Medulla oblongata (tissue), 1 donor: ENCODE results near the gene TRANK1.
"Not testable (repeated sequence)": the region's sequence is repeated elsewhere in the genome, so short reads cannot be mapped to it uniquely, and the experiment has no call there.

ENCODE experiments used
- DNase-seq: peaks from one replicate; pipeline ENCODE4 v3.0.0-alpha.2; 2015; ENCODE audit errors: extremely low spot score

Gene TRANK1

DNA sequence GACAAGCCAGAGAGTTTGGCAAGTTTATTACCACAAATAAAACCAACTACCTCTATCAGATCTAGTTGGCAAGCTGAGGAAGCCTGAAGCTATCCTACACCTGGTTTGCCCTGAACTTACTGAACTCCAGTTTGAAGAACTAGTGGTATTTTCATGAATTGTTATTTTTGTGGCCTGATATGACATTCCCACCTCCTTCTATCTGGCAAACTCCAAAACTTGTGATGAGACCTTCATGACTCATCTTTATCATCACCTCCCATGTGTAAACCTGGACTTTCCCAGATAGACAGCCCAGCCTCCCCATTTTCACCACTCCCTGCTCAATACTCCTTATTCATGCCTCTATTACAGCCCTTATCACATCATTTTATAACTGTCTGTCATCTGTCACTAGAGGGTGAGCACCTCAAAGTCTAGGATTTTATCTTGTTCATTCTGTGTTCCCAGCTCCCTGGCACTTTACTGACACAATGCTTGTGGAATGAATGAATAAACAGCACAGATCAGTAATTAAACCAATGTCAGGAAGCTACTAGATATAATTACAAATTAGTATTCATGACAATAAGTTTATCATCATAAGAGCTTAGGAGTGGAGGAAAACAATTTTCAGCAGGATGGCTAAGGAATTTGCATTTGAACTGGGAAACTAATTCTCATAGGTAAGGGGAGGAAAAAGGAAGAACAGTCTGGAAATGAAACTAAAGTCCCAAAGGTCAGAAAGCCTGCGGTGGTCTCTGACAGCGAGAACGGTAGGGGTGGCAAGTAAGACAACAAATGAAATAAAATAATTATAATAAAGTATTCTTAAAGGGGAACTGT lies 13.2 kb upstream of the TRANK1 start:
- DNase-seq = no peak

DNA sequence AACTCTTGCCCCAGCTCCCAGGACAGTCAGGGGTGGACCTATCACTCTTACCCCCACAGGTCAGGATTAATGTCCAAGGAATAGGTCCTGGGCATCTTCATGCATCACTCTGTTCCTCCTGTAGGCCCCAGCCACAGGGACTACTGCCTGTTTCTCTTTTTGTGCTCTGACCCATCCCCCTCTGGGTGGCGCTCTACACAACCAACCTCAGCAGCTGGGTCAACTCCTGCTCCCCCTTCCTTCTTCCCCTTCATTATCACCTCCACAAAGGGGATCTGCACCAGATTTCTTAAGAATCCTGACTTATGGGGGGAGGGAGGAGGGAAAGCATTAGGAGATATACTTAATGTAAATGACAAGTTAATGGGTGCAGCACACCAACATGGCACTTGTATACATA lies 12.2 kb upstream of the TRANK1 start:
- no peak for DNase-seq

DNA sequence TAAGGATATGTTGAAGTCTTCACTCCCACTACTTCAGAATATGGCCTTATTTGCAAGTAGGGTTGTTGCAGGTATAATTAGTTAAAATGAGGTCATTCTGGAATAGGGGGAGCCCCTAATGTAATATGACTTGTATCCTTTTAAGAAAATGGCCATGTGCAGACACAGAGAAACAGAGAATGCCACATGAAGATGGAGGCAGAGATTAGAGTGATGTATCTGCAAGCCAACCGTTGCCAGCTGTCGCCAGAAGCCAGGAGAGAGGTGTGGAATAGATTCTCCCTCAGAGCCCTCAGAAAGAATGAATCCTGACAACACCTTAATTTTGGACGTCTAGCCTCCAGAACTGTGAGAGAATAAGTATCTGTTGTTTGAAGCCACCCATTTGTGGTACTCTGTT lies 11.3 kb upstream of the TRANK1 start:
- no peak for DNase-seq

DNA sequence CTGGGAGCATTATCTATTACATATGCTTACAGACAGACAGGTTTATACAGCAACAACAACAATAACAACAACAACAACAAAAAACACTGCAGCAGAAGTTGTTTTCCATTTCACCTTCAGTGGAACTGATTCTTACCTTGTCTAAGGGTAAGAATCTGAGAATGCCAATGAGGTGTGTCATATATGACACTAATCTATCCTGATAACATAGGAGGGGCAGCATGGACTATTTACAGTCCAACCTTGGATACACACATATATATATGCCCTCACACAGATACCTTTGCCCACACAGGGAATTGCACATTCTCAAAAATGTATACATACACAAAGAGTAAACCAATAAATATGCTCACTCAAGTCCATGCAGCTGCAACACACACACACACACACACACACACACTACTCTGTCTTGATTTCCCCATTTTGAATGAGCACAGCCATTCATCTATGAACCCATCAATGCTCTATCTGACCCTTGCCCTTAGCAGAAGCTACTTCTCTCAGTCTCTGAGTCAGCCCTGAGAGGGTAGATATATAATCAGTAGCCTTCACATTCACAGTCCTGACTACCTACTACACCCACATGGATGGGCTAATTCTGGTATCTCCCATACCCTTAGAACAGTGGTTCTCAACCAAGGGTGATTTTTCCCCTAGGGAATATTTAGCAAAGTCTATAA lies 9.7 kb upstream of the TRANK1 start:
- DNase-seq = no peak

DNA sequence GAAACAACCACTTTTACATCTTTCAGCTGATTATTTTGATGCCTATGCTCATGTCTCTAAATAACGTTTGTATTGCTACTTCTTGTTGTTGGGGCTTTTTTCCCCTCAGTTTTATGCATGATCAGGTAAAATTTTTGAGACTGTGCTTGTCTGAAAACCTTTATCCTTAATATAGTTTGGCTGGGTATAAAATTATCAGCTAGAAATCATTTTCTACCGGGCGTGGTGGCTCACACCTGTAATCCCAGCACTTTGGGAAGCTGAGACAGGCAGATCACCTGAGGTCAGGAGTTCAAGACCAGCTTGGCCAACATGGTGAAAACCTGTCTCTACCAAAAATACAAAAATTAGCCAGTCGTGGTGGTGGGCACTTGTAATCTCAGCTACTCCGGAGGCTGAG lies 3.0 kb upstream of the TRANK1 start:
- not testable (repeated sequence) for DNase-seq

DNA sequence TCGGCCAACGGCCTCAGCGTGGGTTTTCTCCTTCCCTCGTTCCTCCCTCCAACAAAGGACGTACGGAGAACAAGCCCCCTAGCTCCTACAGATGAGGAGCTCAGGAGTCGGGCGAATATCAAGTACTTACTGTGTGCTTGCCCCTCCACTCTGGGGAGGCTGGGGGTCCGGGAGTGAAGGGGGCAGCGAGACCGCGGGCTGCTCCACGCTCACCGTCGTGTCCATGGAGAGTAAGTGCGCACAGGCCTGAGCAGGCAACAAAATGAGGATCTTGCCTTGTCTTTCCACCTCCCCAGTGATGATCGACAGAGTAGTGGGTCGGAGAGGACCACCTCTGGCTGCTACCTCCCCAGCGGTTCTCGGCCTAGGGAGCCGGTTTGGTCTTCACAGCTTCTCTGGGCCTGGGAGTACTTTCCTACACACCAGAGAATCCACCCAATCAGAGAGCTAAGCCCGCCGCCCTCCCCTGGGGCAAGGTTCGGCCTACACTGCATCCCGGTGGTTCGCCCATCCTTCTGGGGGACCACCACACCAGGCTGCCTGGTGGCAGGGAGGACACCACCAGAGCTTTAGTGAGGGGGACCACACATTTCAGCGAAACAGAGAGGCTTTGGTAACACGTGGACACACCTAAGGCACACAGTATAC lies 603 bp upstream of the TRANK1 start:
- DNase-seq = no peak

DNA sequence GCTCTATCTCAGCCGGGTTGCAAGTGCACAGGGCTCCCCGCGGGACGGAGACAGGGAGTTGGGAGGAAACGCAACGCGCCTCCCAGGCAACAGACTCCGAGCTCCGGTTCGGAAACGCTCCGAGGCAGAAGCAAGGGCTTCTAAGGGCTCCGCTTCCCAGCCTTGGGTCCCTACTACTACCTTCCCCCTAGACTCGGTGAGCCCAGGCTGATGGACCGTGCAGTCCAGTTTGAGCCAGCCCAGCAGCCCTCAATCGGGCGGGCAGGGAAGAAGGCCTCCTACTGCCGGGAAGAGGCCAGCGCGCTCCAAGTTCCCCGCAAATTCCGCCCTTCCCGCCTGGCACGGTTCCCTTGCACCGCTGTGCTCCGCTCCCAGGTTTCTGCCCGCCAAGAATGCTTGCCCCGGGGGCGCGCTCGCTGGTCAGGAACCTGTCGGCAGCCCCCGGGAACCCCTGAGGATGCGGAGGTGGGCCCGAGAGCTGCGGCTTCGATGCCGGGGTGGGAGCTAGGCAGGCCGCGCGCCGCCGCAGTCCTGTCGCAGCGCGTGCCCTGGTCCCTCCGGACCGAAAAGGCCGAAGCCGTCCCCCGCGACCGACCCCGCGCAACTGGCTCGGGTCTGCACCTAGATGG lies 728 bp downstream of the TRANK1 start:
- peak; percentile 49 for DNase-seq

DNA sequence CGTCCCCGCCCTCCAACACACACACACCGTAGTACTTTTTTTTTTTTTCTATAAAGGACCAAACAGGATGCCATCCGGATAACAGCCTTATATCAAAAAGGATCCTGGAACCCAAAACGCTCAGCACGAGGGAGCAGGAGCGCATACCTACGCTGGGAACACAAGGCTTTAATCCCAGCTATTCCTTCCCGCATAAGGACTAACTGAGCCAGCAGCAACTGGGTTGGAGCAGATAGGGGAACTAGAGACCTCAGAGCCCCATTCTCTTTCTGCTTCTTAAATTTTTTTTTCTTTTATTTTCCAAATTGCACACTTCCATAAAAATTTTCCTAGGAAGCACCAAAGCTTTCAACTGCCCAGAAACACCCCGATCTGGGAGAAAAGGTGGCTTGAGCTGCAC lies 1.3 kb downstream of the TRANK1 start:
- DNase-seq = no peak

DNA sequence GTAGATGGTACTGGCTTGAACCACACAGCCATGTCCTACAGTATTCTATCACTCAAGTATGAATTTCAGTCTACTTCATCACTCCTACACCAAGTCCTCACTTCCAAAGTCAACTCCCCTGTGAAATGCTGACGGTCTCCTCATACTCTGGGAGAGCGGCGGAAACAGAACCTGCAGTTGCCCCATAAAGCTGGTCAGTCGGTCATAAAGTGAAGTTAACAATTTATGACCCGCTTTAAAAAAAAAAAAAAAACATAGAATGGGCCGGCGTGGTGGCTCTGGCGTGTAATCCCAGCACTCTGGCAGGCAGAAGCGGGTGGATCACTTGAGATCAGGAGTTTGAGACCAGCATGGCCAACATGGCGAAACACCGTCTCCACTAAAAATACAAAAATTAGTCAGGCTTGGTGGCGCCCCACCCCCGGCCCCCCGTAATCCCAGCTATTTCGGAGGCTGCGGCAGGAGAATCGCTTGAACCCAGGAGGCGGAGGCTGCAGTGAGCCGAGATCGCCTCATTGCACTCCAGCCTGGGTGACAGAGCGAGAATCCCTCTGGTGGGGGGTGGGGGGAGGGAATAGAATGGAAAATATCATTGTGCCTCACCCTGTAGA lies 2.1 kb downstream of the TRANK1 start:
- DNase-seq = no peak

DNA sequence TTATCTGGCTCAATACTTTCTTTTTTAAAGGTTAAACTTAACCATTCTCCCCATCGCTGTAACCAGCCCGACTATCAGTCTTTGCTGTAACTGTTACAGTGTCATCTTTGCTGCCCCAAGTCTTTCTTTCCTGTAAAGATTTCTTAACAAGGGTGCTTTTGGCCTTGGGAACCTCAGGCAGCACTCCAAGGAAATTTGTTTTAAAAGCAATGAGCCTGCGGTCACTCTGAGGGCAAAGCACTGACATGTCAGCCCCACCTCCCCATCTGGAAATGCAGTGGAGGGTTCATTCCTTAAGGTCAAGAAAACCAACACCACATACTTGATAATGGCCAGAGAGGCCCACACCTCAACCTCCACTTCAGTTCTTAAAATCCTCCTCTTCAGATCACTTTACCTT lies 3.2 kb downstream of the TRANK1 start:
- DNase-seq = no peak

DNA sequence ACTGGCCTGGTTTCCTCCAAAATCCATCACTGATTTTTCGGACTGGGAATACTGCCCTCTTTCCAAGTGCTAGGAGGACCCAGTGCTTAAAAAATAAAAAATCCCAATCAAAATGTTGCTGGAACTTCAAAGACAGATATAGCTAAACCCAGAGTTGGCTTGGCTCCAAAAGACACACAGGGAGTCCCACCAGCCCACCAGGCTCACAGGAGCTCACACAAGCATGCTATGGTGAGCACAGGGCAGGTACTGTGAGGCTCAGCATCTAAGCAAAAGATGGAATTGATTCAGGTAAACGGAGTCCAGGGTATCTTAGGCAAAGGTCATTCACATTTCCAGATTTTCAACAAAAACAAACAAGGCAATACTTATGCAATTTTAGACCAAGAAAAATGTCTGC lies 3.7 kb downstream of the TRANK1 start:
- DNase-seq = no peak

DNA sequence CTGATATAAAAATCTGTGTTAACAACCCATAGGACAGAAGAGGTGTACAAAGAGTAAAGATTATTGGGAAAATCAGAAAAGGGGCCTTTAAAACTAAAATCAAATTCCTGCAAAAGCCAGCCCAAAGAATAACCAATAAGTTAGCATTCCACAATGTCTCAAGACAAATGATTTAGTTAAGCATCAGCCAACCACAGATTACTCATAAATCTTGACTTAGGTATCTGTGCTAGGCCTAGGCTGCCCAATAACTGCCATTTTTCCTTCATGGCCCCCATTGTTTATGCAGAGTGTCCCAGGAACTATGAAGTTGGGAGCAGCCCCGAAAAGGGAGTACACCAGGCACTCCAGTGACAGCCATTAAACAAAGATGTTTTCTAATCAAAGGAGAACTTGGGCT lies 7.4 kb downstream of the TRANK1 start:
- DNase-seq = no peak

DNA sequence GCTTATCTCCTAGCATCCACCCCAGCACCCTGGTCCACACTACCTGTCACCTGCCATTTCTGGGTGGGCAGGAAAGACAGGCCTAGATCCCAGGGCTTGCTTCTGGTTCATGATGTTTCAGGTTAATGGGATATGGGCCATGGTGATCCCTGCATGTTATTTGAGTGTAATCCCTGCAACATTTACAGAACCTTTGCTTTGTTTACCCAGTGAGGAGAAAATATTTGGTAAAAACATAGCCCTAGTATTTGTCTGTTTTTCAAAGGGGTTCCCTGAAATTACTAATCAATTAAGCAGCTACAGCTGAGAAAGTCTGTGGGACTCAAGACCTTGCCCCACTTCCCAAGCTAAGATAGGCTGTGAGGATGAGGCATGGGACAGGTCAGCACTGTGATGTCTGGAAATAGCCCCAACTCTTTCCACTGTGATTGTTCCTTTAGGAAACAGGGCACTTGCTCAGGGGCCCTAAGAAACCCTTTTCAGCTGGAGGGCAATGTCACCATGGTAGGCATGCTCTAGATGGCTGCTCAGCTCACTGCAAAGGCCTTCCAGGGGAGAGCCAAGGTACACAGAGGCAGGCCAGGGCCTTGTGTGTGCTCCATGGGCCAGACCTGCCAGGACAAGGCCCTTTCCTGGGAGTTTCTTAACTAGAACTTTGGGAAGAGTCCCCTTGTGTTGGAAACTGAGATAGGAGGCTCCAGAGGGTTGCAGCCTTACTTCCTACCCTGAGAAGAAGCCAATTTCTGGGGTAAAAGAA lies 11.1 kb downstream of the TRANK1 start:
- no peak for DNase-seq

DNA sequence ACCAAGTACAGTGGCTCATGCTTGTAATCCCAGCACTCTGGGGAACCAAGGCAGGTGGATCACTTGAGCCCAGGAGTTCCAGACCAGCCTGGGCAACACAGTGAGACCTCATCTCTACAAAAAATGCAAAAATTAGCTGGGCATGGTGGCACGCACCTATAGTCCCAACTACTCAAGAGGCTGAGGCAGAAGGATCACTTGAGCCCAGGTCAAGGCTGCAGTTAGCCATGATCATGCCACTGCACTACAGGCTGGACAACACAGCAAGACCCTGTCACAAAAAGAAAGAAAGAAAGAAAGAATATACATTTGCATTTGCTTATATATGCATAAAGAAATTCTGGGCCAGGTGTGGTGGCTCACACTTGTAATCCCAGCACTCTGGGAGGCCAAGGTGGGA lies 13.4 kb downstream of the TRANK1 start:
- not testable (repeated sequence) for DNase-seq

DNA sequence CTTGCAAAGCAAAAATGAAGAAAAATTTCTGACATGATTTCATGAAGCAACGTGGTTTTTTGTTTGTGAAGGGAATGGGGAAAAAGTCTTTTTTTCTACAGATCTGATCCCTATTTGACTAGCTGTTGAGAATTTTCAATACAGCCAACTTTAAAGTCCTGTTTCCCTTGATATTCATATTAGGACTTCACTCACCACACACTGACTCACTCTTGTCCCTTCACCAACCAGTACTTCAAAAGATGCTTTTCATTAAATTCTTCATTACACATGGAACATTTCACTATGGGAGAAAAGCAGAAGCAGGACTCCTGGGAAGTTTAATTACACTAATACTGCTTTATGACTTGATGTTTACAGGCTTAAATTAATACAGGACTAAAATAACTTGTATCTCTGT lies 16.6 kb downstream of the TRANK1 start:
- DNase-seq = no peak

DNA sequence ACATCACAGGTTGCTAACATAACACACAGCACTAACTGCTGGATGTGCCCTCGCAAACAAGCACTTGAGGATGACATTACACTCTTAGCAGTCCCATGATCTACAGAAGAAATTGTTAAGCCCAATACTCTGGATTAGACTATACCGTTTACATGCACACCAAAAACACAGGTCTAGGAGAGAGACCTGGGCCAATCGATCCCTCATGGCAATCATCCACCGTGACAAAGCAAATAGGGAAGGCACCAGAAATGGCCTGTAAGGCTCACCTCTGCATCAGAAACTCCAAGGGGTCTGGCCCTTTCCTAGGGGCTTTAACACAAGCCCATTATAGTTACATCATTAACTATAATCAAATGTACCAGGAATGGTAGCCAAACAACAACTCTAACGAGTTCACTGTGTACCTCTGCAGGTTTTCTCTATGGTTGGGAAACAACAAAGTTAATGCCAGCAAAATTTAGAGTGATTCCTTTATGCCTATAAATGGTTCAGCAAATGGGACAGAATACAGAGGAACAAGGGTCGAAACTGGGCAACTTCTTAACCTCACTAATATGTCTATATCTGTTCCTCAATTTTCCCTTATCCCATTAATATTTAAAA lies 18.5 kb downstream of the TRANK1 start:
- DNase-seq = no peak

DNA sequence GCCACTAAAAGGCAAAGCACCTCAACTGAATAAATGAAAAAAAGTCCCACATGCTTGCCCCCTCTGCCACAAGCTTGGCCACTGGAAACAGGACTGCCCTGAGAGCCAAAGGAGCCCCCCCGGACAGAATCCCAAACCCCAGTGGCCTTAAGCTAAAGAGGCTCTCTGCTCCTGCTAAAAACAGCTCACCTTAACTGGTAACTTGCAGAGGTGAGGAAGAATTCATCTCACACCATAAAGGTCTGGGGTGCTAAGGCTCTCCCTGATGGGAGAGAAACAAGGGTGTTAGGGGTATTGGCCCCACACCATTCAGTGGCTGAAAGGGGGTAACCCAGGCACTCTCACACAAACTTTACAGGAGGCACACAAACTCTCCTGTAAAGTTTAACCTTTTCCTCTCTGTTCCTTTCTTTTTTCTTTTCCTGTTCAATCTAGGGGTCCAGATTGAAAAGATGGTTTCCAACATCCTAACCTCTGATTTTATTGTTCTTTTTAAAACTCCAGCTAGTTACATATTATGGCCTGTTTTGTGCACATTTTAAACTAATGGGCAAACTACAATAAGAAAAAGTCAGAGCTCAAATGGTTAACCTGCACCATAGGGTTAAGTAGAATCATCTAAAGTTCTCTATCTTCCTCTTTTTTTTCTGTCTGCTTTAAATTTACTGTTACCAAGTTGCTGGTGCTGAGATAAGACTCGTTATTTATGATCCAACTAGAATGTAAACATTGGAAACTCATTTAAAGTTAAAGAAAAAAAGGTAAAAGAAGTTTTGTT lies 19.9 kb downstream of the TRANK1 start:
- DNase-seq = no peak

DNA sequence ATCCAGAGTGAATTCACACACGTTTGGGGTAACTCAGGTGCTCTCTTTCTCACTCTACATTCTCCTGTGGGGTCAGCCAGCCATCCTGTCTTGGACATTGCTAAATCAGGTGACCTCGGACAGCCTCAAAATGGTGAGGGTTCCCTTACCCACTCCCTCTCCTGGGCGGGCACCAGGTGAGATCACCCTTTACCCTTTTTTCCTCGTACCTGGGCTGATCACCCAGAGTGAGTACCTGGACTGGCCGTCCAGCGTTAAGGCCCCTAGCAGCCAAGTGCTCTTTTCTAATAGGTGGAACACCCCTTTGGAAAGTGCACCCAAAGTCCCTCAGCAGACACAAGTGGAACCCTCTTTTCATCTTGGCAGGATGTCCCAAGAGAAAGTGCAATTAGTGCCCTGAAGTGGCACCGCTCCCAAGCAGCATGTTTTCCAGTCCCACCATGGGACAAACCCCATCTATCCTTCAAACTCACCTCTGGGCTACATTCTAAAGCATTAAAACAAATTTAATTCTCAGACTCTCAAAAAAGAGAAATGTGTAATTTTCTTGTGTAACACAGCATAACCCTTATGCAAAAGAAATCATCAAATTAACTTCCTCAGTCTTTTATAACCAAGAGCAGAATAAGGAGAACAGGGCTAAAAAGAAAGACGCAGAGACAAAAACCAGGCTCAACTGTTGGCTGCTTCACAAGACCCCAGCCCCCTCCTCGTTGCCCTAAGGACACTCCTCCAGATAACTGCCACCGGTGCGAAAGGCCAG lies 20.7 kb downstream of the TRANK1 start:
- DNase-seq = no peak

DNA sequence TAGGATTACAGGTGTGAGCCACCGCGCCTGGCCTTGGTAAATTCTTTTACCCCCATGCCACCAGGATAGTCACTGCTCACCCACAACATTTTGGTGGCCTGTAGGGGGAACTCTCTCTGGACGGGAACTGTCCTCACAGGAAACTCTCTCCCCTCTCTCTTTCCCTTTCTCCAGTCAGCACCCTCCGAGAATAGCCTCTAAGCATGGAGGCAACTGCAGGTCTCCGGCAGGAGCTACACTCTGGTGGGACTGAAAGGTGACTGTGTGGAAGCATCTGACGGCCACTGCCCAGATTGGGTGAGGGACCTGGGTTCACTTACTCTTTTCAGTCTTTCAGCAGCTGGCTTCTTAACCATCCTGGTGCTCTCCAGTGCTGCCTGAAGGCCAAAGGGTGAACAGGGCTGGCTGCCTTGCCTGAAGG lies 21.3 kb downstream of the TRANK1 start:
- no peak for DNase-seq
